K562 (cell line): ENCODE data around the gene DUS4L. TPM values are rescaled to one million over a fixed set of nuclear protein-coding genes. Genes with fewer than 3 reads are reported as not detected.

ENCODE experiments used
- YBX1 ChIP-seq: fragments of 450-650 bp; IDR thresholded peaks from 2 replicates; pipeline ENCODE4 v1.7.1; 2016; ENCODE audit warnings: mild to moderate bottlenecking
- ZC3H11A ChIP-seq: IDR thresholded peaks from 2 replicates; pipeline ENCODE4 v1.6.1; 2012; ENCODE audit warnings: low read depth, low read length, improper control_type of control experiment
- polyA plus RNA-seq, 8 experiments: library from polyadenylated mRNA; depleted of rRNA in 4 of 8; stranded (reverse) in 5 of 8; unstranded in 3 of 8; fragments of >200 nt; fragmentation: Nextera tagmentation in 2 of 8; fragmentation: Illumina TruSeq in 1 of 8; extraction: Ambion mirVana in 2 of 8; extraction: Trizol in 1 of 8; gene quantifications; 2 replicates each; pipeline versions ENCODE4 v1.2.1 to v1.2.3, GENCODE V29; 2011 to 2014; ENCODE audit warnings: inconsistent platforms in 1 of 8, missing spikeins in 1 of 8
- total RNA-seq, 7 experiments: library from RNA; depleted of rRNA in 6 of 7; stranded (reverse); fragments of >200 nt in 6 of 7; fragmentation: Illumina TruSeq in 2 of 7; extraction: Trizol in 2 of 7; gene quantifications; 2 replicates each; pipeline versions ENCODE4 v1.2.1 to v1.2.3, GENCODE V29; 2011 to 2021; ENCODE audit warnings: low replicate concordance in 1 of 7
- TF ChIP-seq, protein P1 (sequence below): fragments of 450-650 bp; IDR thresholded peaks from 2 replicates; pipeline ENCODE4 v1.6.1; 2016; ENCODE audit warnings: low read depth

DUS4L gene
- total and polyA plus RNA-seq, 9 of the 15 experiments (the other 6 are each of a cell fraction or from before 2014, with no cell fraction given), result 12.2 to 33.6 (median 28.6) TPM

DNA sequence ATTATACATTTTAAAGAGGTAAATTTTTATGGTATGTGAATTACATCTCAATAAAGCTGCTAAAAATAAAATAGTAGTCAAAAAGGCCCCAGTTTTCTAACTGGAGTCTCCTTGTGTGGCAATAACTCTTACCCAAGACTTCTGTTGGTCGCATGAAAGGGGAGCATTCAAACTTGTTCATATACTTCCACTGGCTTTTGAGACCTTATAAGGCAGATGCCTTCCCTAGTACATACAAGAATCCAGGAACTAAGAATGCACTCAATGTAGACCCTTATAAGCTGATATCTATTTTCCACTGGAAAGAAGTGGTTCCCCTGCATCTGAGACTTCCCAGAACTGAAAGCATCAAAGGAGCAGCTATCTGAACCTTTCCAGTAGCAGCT is 29.2 kb downstream of the DUS4L start (continued):
- TF ChIP-seq, protein P1, sequence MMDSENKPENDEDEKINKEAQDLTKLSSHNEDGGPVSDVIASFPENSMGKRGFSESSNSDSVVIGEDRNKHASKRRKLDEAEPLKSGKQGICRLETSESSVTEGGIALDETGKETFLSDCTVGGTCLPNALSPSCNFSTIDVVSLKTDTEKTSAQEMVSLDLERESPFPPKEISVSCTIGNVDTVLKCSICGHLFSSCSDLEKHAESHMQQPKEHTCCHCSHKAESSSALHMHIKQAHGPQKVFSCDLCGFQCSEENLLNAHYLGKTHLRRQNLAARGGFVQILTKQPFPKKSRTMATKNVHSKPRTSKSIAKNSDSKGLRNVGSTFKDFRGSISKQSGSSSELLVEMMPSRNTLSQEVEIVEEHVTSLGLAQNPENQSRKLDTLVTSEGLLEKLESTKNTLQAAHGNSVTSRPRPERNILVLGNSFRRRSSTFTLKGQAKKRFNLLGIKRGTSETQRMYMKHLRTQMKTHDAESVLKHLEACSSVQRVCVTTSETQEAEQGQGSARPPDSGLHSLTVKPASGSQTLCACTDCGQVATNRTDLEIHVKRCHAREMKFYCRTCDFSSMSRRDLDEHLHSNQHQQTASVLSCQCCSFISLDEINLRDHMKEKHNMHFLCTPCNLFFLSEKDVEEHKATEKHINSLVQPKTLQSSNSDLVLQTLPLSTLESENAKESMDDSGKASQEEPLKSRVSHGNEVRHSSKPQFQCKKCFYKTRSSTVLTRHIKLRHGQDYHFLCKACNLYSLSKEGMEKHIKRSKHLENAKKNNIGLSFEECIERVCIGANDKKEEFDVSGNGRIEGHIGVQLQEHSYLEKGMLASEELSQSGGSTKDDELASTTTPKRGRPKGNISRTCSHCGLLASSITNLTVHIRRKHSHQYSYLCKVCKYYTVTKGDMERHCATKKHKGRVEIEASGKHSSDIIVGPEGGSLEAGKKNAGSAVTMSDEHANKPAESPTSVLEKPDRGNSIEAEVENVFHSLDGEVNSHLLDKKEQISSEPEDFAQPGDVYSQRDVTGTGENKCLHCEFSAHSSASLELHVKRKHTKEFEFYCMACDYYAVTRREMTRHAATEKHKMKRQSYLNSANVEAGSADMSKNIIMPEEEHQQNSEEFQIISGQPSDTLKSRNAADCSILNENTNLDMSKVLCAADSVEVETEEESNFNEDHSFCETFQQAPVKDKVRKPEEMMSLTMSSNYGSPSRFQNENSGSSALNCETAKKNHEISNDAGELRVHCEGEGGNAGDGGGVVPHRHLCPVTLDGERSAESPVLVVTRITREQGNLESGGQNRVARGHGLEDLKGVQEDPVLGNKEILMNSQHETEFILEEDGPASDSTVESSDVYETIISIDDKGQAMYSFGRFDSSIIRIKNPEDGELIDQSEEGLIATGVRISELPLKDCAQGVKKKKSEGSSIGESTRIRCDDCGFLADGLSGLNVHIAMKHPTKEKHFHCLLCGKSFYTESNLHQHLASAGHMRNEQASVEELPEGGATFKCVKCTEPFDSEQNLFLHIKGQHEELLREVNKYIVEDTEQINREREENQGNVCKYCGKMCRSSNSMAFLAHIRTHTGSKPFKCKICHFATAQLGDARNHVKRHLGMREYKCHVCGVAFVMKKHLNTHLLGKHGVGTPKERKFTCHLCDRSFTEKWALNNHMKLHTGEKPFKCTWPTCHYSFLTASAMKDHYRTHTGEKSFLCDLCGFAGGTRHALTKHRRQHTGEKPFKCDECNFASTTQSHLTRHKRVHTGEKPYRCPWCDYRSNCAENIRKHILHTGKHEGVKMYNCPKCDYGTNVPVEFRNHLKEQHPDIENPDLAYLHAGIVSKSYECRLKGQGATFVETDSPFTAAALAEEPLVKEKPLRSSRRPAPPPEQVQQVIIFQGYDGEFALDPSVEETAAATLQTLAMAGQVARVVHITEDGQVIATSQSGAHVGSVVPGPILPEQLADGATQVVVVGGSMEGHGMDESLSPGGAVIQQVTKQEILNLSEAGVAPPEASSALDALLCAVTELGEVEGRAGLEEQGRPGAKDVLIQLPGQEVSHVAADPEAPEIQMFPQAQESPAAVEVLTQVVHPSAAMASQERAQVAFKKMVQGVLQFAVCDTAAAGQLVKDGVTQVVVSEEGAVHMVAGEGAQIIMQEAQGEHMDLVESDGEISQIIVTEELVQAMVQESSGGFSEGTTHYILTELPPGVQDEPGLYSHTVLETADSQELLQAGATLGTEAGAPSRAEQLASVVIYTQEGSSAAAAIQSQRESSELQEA, result no peak
- TF ChIP-seq ZC3H11A (no peak), YBX1 (no peak)
